ENCODE measurements around the gene COL6A1. TPM values are rescaled to one million over a fixed set of nuclear protein-coding genes. Genes with fewer than 3 reads are reported as not detected.

The COL6A1 gene
- total and polyA plus RNA-seq, 2 experiments from 2014 or later: 296 to 592 TPM

DNA sequence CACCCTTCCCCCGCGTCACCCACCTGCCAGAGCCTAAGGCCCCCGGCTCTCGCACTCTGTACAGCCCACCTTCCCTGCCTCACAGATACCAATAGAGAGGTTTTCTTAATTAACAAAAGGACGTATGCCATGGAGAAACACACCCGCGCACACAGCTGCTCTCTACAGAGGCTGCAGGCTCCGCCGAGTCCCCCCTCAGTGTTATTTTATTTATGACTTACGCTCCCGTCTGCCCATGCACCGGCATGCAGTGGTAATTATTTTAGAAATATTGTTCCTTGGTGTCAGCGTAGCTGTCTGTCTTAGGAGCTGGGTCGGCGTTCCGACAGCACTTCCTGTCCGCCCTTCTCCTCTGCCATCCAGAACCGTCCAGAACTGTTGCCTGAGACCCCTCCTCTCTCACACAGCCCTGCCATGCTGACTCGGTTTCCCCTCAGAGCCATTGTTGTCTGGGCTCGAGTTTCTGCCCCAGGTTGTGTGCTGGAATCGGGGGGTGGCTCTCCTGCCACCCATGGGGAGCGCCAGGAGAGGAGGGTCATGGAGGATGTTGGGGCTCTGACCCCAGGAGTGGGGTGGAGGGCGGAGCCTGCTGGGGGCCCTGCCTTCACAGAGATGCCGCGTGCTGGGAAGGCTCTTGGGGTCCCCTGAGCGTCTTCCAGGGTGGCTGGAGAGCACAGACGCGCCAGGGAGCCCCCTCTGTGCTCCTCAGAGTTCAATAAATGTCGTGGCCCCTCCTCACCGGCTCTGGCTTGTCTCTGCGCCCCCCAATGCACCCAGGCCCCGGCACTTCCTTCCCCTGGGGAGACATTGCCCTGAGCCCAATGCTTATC is 39.6 kb upstream of the COL6A1 start:
- Histone ChIP-seq H3K4me2 (no peak overlapping the region), H3K79me2 (no peaks in the 10 kb centered on the region), H4K20me1 (ENCODE audit: insufficient read depth, poor library complexity, severe bottlenecking) (no peaks in the 10 kb centered on the region), H3K36me3 (replicated peaks; ENCODE audit: insufficient read depth, low read depth) (no peaks in the 10 kb centered on the region), H3K4me3 (no peak overlapping the region), H3K27me3 (no peaks in the 10 kb centered on the region), H3K4me1 (ENCODE audit: insufficient read depth) (no peaks in the 10 kb centered on the region), H3K27ac (no peak overlapping the region), H2AFZ (no peak overlapping the region), H3K9me2 (replicated peaks; ENCODE audit: insufficient read depth) (no peaks in the 10 kb centered on the region), H3K9me3 (ENCODE audit: low read depth) (no peaks in the 10 kb centered on the region)
- no peak for DNase-seq (ENCODE audit: low spot score)
- TF ChIP-seq EZH2phosphoT487 (IDR thresholded peaks at IDR 0.05; ENCODE audit: low read depth, severe bottlenecking, unreplicated experiment) (no peak), EZH2 (IDR thresholded peaks at IDR 0.05; ENCODE audit: borderline replicate concordance) (no peak)
- TF ChIP-seq, protein P1, sequence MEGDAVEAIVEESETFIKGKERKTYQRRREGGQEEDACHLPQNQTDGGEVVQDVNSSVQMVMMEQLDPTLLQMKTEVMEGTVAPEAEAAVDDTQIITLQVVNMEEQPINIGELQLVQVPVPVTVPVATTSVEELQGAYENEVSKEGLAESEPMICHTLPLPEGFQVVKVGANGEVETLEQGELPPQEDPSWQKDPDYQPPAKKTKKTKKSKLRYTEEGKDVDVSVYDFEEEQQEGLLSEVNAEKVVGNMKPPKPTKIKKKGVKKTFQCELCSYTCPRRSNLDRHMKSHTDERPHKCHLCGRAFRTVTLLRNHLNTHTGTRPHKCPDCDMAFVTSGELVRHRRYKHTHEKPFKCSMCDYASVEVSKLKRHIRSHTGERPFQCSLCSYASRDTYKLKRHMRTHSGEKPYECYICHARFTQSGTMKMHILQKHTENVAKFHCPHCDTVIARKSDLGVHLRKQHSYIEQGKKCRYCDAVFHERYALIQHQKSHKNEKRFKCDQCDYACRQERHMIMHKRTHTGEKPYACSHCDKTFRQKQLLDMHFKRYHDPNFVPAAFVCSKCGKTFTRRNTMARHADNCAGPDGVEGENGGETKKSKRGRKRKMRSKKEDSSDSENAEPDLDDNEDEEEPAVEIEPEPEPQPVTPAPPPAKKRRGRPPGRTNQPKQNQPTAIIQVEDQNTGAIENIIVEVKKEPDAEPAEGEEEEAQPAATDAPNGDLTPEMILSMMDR (IDR thresholded peaks at IDR 0.05; ENCODE audit: poor library complexity): no peak
- WGBS (ENCODE audit: low lambda C conversion rate, missing lambda C conversion rate): 90% methylated on average over 30 of the region's 32 CpGs

DNA sequence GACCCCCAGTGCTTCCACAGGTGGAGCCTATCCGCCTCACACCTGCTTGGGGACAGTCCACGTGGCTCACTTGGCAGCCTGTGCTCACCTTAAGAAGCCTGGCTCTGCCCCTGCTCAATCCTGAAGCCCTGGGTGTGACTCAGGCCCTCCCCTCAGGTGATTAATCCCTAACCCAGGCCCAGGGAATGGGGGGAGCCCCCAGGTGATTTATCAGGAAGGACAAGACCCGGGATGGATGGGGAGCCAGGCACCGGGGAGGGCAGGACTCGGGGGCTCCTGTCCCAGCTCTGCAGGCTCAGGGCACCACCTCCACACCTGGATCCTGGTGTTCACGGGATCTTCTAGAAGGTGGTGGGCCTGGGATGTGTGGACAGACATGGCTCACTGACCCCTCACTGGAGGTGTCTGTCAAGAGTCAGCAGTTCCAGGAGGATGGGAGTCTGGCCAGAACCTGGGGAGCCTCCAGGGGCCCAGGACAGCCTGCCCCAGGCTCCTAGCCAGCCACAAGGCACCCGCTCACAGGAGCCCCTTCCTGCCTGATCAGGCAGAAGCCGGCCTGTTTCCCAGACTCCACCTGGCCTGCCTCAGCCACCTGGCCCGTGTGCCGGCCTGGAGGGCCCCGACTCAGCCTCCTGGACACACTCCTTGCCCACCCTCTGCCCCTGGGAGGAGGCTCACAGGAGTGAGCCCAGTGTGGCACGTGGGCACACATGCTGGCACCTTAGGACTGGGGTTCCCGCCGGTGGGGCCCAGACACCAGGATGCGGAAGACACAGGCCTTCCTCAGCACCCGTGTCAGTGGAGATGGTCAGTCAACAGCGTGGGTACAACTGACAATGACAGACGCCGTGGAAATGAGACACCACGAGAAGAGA is 38.6 kb upstream of the COL6A1 start:
- H3K27ac ChIP-seq: no peak overlapping the region
- H3K36me3 ChIP-seq (replicated peaks; ENCODE audit: insufficient read depth, low read depth): no peaks in the 10 kb centered on the region
- H4K20me1 ChIP-seq (ENCODE audit: insufficient read depth, poor library complexity, severe bottlenecking): no peaks in the 10 kb centered on the region
- no peaks in the 10 kb centered on the region for H3K79me2 ChIP-seq
- 94% methylated on average over 18 of the region's 20 CpGs for WGBS (ENCODE audit: low lambda C conversion rate, missing lambda C conversion rate)
- TF ChIP-seq EZH2 (IDR thresholded peaks at IDR 0.05; ENCODE audit: borderline replicate concordance) (no peak), EZH2phosphoT487 (IDR thresholded peaks at IDR 0.05; ENCODE audit: low read depth, severe bottlenecking, unreplicated experiment) (no peak)
- TF ChIP-seq, protein P1 (IDR thresholded peaks at IDR 0.05; ENCODE audit: poor library complexity): no peak
- no peaks in the 10 kb centered on the region for H3K27me3 ChIP-seq
- H3K9me2 ChIP-seq (replicated peaks; ENCODE audit: insufficient read depth): no peaks in the 10 kb centered on the region
- no peak for DNase-seq (ENCODE audit: low spot score)
- H3K9me3 ChIP-seq (ENCODE audit: low read depth): no peaks in the 10 kb centered on the region
- no peak overlapping the region for H2AFZ ChIP-seq
- no peaks in the 10 kb centered on the region for H3K4me1 ChIP-seq (ENCODE audit: insufficient read depth)
- H3K4me3 ChIP-seq: no peak overlapping the region
- no peak overlapping the region for H3K4me2 ChIP-seq

DNA sequence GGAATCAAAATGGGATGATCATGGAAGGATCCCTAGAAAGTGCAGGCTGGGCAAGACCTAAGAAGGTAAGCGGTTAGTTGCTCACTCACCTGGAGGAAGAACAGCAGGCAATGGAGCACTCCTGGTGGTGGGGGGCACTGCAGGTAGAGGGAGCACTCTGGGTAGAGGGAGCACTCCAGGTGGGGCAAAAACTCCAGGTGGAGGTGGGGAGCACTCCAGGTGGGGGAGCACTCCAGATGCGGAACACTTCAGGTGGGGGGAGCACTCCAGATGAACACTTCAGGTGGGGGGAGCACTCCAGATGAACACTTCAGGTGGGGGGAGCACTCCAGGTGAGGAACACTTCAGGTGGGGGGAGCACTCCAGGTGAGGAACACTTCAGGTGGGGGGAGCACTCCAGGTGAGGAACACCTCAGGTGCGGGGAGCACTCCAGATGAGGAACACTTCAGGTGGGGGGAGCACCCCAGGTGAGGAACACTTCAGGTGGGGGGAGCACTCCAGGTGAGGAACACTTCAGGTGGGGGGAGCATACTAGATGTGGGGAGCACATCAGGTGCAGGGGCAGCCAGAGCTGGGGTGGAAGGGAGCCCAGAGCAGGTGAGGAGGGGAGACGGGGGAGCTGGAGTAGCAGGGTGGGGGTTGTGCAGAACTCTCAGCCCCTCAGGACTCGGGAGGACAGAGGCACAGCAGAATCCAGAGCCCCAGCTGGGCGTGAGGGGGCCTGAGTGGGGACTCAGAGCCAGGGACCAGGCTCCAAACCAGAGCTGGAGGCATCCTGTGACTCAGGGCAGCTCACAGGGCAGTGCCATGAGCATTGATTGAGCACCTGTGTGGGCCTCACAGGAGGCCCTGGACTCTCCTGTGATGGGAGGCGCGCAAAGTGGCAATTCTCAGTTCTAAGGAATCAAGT is 37.7 kb upstream of the COL6A1 start:
- H3K36me3 ChIP-seq (replicated peaks; ENCODE audit: insufficient read depth, low read depth): no peaks in the 10 kb centered on the region
- no peaks in the 10 kb centered on the region for H3K4me1 ChIP-seq (ENCODE audit: insufficient read depth)
- no peak overlapping the region for H2AFZ ChIP-seq
- no peak overlapping the region for H3K4me2 ChIP-seq
- H3K9me3 ChIP-seq (ENCODE audit: low read depth): no peaks in the 10 kb centered on the region
- no peaks in the 10 kb centered on the region for H3K9me2 ChIP-seq (replicated peaks; ENCODE audit: insufficient read depth)
- 96% methylated on average over 6 of the region's 8 CpGs for WGBS (ENCODE audit: low lambda C conversion rate, missing lambda C conversion rate)
- no peak for DNase-seq (ENCODE audit: low spot score)
- H3K27me3 ChIP-seq: no peaks in the 10 kb centered on the region
- no peaks in the 10 kb centered on the region for H4K20me1 ChIP-seq (ENCODE audit: insufficient read depth, poor library complexity, severe bottlenecking)
- no peak overlapping the region for H3K27ac ChIP-seq
- H3K79me2 ChIP-seq: no peaks in the 10 kb centered on the region
- no peak overlapping the region for H3K4me3 ChIP-seq
- TF ChIP-seq EZH2 (IDR thresholded peaks at IDR 0.05; ENCODE audit: borderline replicate concordance) (no peak), EZH2phosphoT487 (IDR thresholded peaks at IDR 0.05; ENCODE audit: low read depth, severe bottlenecking, unreplicated experiment) (no peak)
- TF ChIP-seq, protein P1 (IDR thresholded peaks at IDR 0.05; ENCODE audit: poor library complexity): no peak

Measured in hepatocyte (in vitro differentiated cells).